ENCODE data around the gene CERK. TPM values are rescaled to one million over a fixed set of nuclear protein-coding genes. Genes with fewer than 3 reads are reported as not detected.
A peak's percentile ranks its signal among the peaks of the same experiment; 100 is the strongest.

The CERK gene
- total and polyA plus RNA-seq, 4 donors: 7.9 to 24.3 (median 10.2) TPM

DNA sequence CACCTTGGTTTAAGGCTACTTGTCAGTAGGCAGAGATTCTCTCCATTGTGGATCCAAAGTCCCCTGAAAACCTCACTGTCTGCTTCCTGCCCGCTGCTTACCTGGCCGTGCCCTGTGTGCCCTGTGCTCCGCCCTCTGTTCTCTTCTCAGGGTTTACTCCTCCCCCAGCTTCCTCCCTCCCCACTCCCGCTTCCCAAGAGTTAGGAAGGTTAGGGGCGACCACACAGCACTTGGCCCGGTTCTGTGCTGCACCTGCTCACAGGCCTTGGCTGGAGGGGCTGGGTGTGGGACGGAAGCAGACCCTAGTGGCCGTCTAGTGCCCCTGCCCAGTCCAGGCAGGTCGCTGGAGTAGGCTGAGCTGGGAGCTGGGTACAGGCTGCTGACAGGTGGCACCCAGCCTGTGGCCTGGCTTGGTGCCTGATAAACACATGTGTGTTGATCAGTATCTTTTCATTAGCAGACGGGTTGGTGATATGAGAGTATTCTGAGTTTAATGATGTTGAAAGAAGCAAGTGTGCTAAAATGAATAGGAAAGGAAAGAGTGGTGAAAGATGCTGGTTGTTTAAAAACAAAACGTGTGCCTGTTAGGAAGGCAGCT lies 77.3 kb downstream of the CERK start:
- WGBS: 28% methylated on average over 11 of the region's 11 CpGs
- Histone ChIP-seq H3K27ac (ENCODE audit: low read depth in 1 of 2, low read length in 2 of 2) (peak overlapping the region; percentile 46 to 47), H3K4me1 (ENCODE audit: control insufficient read depth in 4 of 4, insufficient read depth in 4 of 4, low read length in 3 of 4) (peaks cover 11 to 39% (median 20%) of the 10 kb centered on the region in 4 donors), H3K36me3 (ENCODE audit: control insufficient read depth in 4 of 4, insufficient read depth in 3 of 4, low read depth in 1 of 4, low read length in 3 of 4) (peaks cover 6 to 24% (median 16%) of the 10 kb centered on the region in 4 donors), H3K4me3 (ENCODE audit: low read depth in 1 of 3, low read length in 3 of 3) (no peak overlapping the region), H3K27me3 (ENCODE audit: control insufficient read depth in 4 of 4, insufficient read depth in 4 of 4, low read length in 3 of 4) (no peaks in the 10 kb centered on the region), H3K9me3 (ENCODE audit: control insufficient read depth in 4 of 4, low read length in 3 of 4) (no peaks in the 10 kb centered on the region), H3K9ac (ENCODE audit: low read depth in 1 of 2, low read length in 2 of 2) (peak overlapping the region in 1 of 2 donors; percentile 21)
- TF ChIP-seq HNF4A (conservative IDR thresholded peaks at IDR 0.05) (peak; percentile 82 to 91), HNF4G (IDR thresholded peaks at IDR 0.05) (peak; percentile 67), RXRA (IDR thresholded peaks at IDR 0.05) (peak; percentile 64 to 84), YY1 (IDR thresholded peaks at IDR 0.05) (peak; percentile 38), SP1 (IDR thresholded peaks at IDR 0.05) (peak; percentile 62), RAD21 (IDR thresholded peaks at IDR 0.05) (peak in 1 of 2 donors; percentile 45), JUND (IDR thresholded peaks at IDR 0.05) (no peak), FOXA2 (IDR thresholded peaks at IDR 0.05) (peak; percentile 15)
- TF ChIP-seq, protein P1, sequence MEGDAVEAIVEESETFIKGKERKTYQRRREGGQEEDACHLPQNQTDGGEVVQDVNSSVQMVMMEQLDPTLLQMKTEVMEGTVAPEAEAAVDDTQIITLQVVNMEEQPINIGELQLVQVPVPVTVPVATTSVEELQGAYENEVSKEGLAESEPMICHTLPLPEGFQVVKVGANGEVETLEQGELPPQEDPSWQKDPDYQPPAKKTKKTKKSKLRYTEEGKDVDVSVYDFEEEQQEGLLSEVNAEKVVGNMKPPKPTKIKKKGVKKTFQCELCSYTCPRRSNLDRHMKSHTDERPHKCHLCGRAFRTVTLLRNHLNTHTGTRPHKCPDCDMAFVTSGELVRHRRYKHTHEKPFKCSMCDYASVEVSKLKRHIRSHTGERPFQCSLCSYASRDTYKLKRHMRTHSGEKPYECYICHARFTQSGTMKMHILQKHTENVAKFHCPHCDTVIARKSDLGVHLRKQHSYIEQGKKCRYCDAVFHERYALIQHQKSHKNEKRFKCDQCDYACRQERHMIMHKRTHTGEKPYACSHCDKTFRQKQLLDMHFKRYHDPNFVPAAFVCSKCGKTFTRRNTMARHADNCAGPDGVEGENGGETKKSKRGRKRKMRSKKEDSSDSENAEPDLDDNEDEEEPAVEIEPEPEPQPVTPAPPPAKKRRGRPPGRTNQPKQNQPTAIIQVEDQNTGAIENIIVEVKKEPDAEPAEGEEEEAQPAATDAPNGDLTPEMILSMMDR (IDR thresholded peaks at IDR 0.05; ENCODE audit: low read depth, low read length, missing input control): no peak
- TF ChIP-seq, protein P2, sequence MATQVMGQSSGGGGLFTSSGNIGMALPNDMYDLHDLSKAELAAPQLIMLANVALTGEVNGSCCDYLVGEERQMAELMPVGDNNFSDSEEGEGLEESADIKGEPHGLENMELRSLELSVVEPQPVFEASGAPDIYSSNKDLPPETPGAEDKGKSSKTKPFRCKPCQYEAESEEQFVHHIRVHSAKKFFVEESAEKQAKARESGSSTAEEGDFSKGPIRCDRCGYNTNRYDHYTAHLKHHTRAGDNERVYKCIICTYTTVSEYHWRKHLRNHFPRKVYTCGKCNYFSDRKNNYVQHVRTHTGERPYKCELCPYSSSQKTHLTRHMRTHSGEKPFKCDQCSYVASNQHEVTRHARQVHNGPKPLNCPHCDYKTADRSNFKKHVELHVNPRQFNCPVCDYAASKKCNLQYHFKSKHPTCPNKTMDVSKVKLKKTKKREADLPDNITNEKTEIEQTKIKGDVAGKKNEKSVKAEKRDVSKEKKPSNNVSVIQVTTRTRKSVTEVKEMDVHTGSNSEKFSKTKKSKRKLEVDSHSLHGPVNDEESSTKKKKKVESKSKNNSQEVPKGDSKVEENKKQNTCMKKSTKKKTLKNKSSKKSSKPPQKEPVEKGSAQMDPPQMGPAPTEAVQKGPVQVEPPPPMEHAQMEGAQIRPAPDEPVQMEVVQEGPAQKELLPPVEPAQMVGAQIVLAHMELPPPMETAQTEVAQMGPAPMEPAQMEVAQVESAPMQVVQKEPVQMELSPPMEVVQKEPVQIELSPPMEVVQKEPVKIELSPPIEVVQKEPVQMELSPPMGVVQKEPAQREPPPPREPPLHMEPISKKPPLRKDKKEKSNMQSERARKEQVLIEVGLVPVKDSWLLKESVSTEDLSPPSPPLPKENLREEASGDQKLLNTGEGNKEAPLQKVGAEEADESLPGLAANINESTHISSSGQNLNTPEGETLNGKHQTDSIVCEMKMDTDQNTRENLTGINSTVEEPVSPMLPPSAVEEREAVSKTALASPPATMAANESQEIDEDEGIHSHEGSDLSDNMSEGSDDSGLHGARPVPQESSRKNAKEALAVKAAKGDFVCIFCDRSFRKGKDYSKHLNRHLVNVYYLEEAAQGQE (IDR thresholded peaks at IDR 0.05): peak; percentile 38
- DNase-seq (ENCODE audit: low spot score): no peak

DNA sequence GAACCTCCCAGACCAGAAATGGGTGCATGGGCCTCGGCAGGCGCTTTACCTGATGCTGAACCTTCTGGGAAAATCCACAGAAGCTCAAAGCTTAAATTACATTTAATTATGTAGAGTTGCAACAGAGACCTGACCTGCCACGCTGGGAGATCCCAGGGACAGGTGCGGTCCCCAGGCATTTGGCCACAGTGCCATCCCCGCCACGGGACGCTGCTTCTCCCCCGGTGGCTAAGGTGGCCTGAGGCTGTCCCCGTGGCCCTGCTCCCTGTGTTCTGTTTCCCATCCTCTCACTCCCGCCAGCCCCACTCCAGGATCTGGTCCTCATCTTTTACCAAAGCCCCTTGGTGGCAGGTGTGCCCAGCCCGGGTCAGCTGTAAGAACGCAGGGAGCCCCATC lies 78.3 kb downstream of the CERK start:
- no peaks in the 10 kb centered on the region for H3K27me3 ChIP-seq (ENCODE audit: control insufficient read depth in 4 of 4, insufficient read depth in 4 of 4, low read length in 3 of 4)
- TF ChIP-seq, protein P2 (IDR thresholded peaks at IDR 0.05): no peak
- TF ChIP-seq GABPA (IDR thresholded peaks at IDR 0.05 in 1 of 2, conservative IDR thresholded peaks at IDR 0.05 in 1 of 2) (no peak), FOXA2 (IDR thresholded peaks at IDR 0.05) (no peak), FOXA1 (IDR thresholded peaks at IDR 0.05) (no peak), HNF4A (conservative IDR thresholded peaks at IDR 0.05) (no peak), SP1 (IDR thresholded peaks at IDR 0.05) (no peak), HNF4G (IDR thresholded peaks at IDR 0.05) (no peak), EGR1 (IDR thresholded peaks at IDR 0.05; ENCODE audit: low read depth in 2 of 2) (no peak), TAF1 (conservative IDR thresholded peaks at IDR 0.05) (no peak), RAD21 (IDR thresholded peaks at IDR 0.05) (no peak), RXRA (IDR thresholded peaks at IDR 0.05) (no peak)
- TF ChIP-seq, protein P3, sequence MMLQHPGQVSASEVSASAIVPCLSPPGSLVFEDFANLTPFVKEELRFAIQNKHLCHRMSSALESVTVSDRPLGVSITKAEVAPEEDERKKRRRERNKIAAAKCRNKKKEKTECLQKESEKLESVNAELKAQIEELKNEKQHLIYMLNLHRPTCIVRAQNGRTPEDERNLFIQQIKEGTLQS (IDR thresholded peaks at IDR 0.05): no peak
- H3K4me3 ChIP-seq (ENCODE audit: low read depth in 1 of 3, low read length in 3 of 3): no peak overlapping the region
- peak overlapping the region in 1 of 2 donors; percentile 47 for H3K27ac ChIP-seq (ENCODE audit: low read depth in 1 of 2, low read length in 2 of 2)
- H3K36me3 ChIP-seq (ENCODE audit: control insufficient read depth in 4 of 4, insufficient read depth in 3 of 4, low read depth in 1 of 4, low read length in 3 of 4): peaks cover 4 to 16% (median 11%) of the 10 kb centered on the region in 4 donors
- no peaks in the 10 kb centered on the region for H3K9me3 ChIP-seq (ENCODE audit: control insufficient read depth in 4 of 4, low read length in 3 of 4)
- H3K9ac ChIP-seq (ENCODE audit: low read depth in 1 of 2, low read length in 2 of 2): no peak overlapping the region
- no peak for DNase-seq (ENCODE audit: low spot score)
- WGBS: 94% methylated on average over 12 of the region's 12 CpGs
- peaks cover 11 to 46% (median 24%) of the 10 kb centered on the region in 4 donors for H3K4me1 ChIP-seq (ENCODE audit: control insufficient read depth in 4 of 4, insufficient read depth in 4 of 4, low read length in 3 of 4)
